BE2C (cell line): Measurements from ENCODE around the gene PEX16.

ENCODE experiments used
- DNase-seq: peaks from one replicate; pipeline ENCODE4 v3.0.0-alpha.2; 2020
- H3K27me3 ChIP-seq: fragments of 250-450 bp; sonication (Bioruptor Pico); 2 replicates; pipeline ENCODE4 v1.5.1; 2020; ENCODE audit warnings: mild to moderate bottlenecking
- H3K36me3 ChIP-seq: fragments of 250-450 bp; sonication (Bioruptor Pico); 2 replicates; pipeline ENCODE4 v1.5.1; 2020; ENCODE audit warnings: mild to moderate bottlenecking
- H3K4me1 ChIP-seq: fragments of 250-450 bp; sonication (Bioruptor Pico); 2 replicates; pipeline ENCODE4 v1.5.1; 2020
- H3K4me3 ChIP-seq: 2 replicates; pipeline ENCODE4 v1.5.1; 2011; ENCODE audit warnings: low read depth, low read length
- H3K9me3 ChIP-seq: fragments of 250-450 bp; sonication (Bioruptor Pico); 2 replicates; pipeline ENCODE4 v1.5.1; 2020
- TF ChIP-seq, protein P1 (sequence below): IDR thresholded peaks from 2 replicates; pipeline ENCODE4 v1.5.1; 2012; ENCODE audit warnings: mild to moderate bottlenecking, low read depth, low read length

PEX16 gene

DNA sequence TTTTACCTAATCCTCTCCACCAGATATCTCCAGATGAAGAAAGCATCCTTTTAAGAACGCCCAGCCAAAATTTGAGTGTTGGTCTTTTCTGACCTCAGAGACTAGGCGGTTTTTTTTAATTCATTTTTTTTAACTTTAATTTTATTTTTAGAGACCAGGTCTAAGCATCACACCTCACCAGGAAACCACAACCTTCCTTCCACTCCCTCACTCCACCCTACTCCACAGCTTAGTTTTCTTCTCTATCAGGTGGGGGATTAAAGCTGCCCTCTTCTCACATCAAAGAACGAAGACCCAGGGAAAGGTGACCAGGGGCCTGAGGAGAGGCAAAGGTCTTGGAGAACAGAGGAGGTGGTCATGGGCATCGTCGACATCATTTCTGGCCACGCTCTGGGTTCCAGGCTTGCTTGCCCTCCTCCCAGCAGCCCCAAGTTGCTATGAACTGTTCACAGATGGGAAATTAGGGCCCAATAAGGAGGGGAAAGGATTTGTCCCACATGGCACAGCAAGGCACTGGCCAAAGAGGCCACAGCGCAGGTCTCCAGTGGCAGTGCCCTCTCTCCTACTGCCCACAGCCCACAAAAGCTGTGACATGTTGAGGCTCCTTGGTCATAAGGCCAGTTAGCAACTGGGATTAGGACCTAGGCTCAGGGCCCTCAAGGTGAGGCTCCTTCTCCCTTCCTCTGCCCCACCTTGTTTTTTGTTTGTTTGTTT lies 1.4 kb upstream of the PEX16 start:
- H3K4me1 ChIP-seq, result no peaks in the 10 kb centered on the region
- DNase-seq, result no peak
- TF ChIP-seq, protein P1, sequence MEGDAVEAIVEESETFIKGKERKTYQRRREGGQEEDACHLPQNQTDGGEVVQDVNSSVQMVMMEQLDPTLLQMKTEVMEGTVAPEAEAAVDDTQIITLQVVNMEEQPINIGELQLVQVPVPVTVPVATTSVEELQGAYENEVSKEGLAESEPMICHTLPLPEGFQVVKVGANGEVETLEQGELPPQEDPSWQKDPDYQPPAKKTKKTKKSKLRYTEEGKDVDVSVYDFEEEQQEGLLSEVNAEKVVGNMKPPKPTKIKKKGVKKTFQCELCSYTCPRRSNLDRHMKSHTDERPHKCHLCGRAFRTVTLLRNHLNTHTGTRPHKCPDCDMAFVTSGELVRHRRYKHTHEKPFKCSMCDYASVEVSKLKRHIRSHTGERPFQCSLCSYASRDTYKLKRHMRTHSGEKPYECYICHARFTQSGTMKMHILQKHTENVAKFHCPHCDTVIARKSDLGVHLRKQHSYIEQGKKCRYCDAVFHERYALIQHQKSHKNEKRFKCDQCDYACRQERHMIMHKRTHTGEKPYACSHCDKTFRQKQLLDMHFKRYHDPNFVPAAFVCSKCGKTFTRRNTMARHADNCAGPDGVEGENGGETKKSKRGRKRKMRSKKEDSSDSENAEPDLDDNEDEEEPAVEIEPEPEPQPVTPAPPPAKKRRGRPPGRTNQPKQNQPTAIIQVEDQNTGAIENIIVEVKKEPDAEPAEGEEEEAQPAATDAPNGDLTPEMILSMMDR, result no peak
- no peaks in the 10 kb centered on the region for H3K36me3 ChIP-seq
- no peaks in the 10 kb centered on the region for H3K27me3 ChIP-seq
- no peak overlapping the region for H3K4me3 ChIP-seq
- H3K9me3 ChIP-seq, result no peaks in the 10 kb centered on the region

DNA sequence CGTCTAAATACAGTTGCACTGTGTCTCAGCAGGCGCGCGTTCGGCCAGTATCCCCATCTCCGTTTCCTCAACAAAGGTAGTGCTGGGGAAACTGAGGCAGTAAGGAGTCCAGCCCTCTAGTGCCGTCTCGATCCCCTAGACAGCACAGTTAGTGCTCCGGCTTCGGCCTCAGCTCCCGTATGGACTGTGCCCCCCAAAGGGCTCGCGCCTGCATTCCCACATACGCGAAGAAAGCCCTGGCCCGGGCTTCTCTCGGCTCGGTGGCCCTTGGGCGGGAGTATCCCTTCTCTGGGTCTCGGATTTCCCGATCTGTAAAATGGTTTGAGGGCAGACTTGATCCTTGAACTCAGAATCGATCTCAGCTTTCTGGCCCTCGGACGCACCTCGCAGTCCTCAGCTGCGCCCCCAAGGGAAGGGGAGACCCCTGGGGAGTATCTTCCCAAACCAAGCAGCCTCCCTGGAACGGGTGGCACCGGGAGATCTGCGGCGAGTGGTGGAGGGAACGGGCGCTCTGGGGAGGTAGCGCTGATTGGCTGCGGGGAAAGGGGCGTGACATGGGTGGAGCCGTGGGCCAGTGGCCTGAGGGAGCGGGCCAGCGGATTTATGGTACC lies 759 bp upstream of the PEX16 start:
- no peaks in the 10 kb centered on the region for H3K27me3 ChIP-seq
- peak; percentile 82 for DNase-seq
- no peaks in the 10 kb centered on the region for H3K4me1 ChIP-seq
- H3K9me3 ChIP-seq, result no peaks in the 10 kb centered on the region
- H3K4me3 ChIP-seq, result peak overlapping the region; percentile 86
- TF ChIP-seq, protein P1, result no peak
- H3K36me3 ChIP-seq, result no peaks in the 10 kb centered on the region

DNA sequence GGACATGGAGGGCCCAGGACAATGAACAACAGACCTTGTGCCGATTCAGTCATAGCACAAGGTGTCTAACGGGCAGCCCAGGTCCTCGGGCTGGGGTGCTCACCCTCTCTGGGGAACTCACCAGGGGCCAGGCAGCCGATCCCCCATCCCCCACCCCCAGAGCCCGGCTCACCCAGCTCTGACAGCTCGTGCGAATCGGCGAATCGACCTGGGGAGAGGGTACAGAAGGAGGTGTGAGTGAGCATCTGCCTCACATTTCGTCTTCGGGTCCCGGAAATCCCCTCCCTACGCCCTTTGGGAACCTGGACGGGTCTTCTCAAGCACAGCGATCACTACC lies 423 bp downstream of the PEX16 start:
- Histone ChIP-seq H3K27me3 (no peaks in the 10 kb centered on the region), H3K4me3 (peak overlapping the region; percentile 86), H3K9me3 (no peaks in the 10 kb centered on the region), H3K36me3 (no peaks in the 10 kb centered on the region), H3K4me1 (no peaks in the 10 kb centered on the region)
- TF ChIP-seq, protein P1, result no peak
- DNase-seq, result no peak

DNA sequence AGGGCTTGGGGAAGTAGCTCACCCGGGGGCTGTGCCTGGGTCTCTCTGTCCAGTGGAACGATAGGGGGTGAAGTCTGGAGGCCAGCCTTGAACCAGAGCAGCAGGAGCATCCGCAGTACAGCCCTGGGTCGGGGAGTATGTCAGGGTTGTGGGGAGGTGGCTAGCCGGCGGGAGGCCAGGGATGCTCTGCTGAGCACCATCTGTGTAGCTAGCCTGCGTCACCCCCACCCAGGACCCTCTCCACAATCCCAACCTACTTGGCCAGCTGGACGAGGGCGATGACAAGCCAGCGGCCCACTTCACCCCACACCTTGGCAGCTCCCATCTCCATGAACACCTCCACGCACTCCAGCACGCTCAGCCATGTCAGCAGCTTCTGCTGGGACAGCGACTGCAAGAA lies 2.2 kb downstream of the PEX16 start:
- TF ChIP-seq, protein P1, result no peak
- H3K27me3 ChIP-seq, result no peaks in the 10 kb centered on the region
- no peak for DNase-seq
- H3K36me3 ChIP-seq, result no peaks in the 10 kb centered on the region
- no peaks in the 10 kb centered on the region for H3K4me1 ChIP-seq
- H3K4me3 ChIP-seq, result no peak overlapping the region
- no peaks in the 10 kb centered on the region for H3K9me3 ChIP-seq

DNA sequence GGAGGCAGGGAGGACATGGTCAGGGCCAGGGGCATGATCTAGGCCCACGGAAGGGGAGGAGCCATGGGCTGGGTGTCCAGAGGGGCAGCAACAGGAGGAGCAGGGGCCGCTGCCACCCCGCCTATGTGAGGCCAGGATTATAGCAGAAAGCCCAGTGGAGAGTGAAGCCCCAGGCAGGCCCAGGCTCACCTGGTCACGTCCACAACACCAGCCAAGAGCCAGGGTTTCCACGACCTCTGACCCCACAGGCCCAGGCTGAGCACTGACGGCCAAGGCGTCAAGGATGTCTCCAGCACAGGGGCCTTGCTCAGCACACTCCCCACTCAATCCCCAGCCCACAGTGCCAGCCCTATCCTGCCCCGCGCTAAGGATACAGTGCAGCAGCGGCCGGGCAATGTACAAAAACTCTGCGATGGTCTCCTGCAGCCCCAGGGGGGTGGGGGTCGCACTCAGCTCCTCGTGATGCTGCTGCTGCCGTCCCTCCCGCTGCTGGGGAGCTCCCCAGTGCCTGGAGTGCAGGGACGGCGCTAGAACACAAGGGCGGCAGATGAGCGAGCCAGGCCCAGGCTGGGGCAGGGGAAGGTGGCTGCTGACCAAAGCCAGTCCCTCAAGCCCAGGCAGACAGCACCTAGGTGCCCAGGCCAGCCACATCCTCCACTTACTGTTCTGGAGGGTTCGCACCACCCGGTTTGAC lies 3.6 kb downstream of the PEX16 start:
- Histone ChIP-seq H3K27me3 (no peaks in the 10 kb centered on the region), H3K4me3 (no peak overlapping the region), H3K36me3 (no peaks in the 10 kb centered on the region; the same call in 1 of the 2 replicates), H3K9me3 (no peaks in the 10 kb centered on the region), H3K4me1 (no peaks in the 10 kb centered on the region)
- TF ChIP-seq, protein P1, result no peak
- no peak for DNase-seq

DNA sequence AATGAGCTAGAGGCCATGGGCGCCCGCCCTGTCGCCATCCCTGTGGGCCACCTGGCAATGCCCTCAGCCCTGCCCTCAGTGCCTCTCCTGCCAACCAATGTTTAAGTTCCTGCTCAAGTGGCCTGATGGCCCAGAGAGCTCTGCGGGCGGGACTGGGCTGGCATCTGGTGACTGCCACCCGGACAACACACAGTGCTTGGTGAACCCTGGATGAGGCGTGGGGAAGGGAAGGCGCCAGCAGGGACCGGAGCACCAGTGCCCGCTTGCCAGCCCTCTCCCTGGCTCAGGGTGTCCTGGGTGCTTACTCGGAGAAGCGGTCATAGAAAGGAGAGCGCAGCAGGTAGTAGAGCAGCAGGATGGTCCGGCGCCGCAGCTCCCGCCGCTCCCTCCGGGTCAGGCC lies 4.2 kb downstream of the PEX16 start:
- Histone ChIP-seq H3K4me3 (no peak overlapping the region), H3K36me3 (no peaks in the 10 kb centered on the region; the same call in 1 of the 2 replicates), H3K27me3 (no peaks in the 10 kb centered on the region), H3K4me1 (no peaks in the 10 kb centered on the region), H3K9me3 (no peaks in the 10 kb centered on the region)
- DNase-seq, result no peak
- TF ChIP-seq, protein P1, result no peak
